Osteocyte (in vitro differentiated cells): ENCODE data around the gene CDH13. TPM values are rescaled to one million over a fixed set of nuclear protein-coding genes. Genes with fewer than 3 reads are reported as not detected.

ENCODE experiments used
- DNase-seq: peaks from one replicate; pipeline ENCODE4 v3.0.0; 2021; ENCODE audit warnings: mixed read lengths; ENCODE audit not compliant: unreplicated experiment; ENCODE audit errors: extremely low spot score
- H3K27ac Mint-ChIP-seq: one replicate; pipeline ENCODE4 v1.8.0; 2021; ENCODE audit warnings: mild to moderate bottlenecking, mixed read lengths; ENCODE audit not compliant: unreplicated experiment
- H3K27me3 Mint-ChIP-seq: one replicate; pipeline ENCODE4 v1.8.0; 2021; ENCODE audit warnings: mixed read lengths; ENCODE audit not compliant: unreplicated experiment
- H3K36me3 Mint-ChIP-seq: one replicate; pipeline ENCODE4 v1.8.0; 2021; ENCODE audit warnings: mixed read lengths; ENCODE audit not compliant: unreplicated experiment
- H3K4me1 Mint-ChIP-seq: one replicate; pipeline ENCODE4 v1.8.0; 2021; ENCODE audit warnings: mixed read lengths; ENCODE audit not compliant: unreplicated experiment
- H3K4me3 Mint-ChIP-seq: one replicate; pipeline ENCODE4 v1.8.0; 2021; ENCODE audit warnings: mild to moderate bottlenecking, moderate library complexity, mixed read lengths; ENCODE audit not compliant: unreplicated experiment
- H3K9me3 Mint-ChIP-seq: one replicate; pipeline ENCODE4 v1.8.0; 2021; ENCODE audit warnings: mixed read lengths; ENCODE audit not compliant: unreplicated experiment
- total RNA-seq: library from RNA; stranded (reverse); gene quantifications from 2 replicates; pipeline ENCODE4 v1.2.1, GENCODE V29; 2021
- TF ChIP-seq, protein P1 (sequence below): fragments of 200-600 bp; sonication (generic); IDR thresholded peaks from 2 replicates; pipeline ENCODE4 v1.5.0; 2021; ENCODE audit warnings: antibody characterized with exemption, mild to moderate bottlenecking, moderate library complexity

CDH13 gene
- total RNA-seq, 1 donor from 2014 or later = 27.0 TPM

DNA sequence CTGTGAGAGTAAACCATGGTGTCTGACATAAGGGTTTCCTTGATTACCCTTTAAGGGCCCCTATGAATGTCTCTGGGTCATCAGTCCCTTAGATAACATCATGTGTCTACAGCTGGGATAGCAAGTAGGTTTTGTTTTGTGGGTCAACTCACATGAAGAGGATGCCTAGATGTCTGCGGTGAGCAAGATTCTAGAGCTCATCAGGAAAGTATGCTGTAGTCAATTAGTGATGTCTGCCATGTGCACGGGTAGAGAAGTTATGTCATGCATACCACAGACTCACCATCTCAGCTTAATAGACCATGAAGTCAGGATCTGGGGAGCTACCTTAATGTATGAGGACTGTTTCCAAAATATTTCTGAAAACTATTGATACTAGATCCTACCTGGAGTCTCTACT, 57.5 kb downstream of the CDH13 start:
- Mint-ChIP-seq H3K9me3 (peaks cover 4% of the 10 kb centered on the region), H3K27ac (no peak overlapping the region), H3K4me3 (no peak overlapping the region), H3K4me1 (no peaks in the 10 kb centered on the region), H3K36me3 (no peaks in the 10 kb centered on the region), H3K27me3 (no peaks in the 10 kb centered on the region)
- TF ChIP-seq, protein P1, sequence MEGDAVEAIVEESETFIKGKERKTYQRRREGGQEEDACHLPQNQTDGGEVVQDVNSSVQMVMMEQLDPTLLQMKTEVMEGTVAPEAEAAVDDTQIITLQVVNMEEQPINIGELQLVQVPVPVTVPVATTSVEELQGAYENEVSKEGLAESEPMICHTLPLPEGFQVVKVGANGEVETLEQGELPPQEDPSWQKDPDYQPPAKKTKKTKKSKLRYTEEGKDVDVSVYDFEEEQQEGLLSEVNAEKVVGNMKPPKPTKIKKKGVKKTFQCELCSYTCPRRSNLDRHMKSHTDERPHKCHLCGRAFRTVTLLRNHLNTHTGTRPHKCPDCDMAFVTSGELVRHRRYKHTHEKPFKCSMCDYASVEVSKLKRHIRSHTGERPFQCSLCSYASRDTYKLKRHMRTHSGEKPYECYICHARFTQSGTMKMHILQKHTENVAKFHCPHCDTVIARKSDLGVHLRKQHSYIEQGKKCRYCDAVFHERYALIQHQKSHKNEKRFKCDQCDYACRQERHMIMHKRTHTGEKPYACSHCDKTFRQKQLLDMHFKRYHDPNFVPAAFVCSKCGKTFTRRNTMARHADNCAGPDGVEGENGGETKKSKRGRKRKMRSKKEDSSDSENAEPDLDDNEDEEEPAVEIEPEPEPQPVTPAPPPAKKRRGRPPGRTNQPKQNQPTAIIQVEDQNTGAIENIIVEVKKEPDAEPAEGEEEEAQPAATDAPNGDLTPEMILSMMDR = no peak
- no peak for DNase-seq

DNA sequence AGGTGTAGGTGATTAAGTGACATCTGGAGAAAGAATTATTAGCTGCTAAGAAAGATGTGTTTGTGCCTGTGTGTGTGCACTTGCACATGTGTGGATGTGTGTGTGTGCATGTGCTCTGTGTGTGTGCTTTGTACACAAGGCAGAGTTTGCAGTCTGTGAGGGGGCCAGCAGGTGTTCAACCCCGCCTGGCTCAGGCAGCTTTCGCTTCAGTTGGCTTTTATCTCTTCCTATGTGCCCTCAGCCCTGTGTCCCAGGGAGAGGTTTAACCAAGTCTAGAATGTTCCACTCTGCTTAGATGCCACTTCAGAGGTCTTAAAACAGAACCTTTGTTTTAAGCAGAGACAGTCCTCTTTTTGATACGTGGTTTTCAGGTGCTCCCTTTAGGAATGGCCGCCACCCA, 58.8 kb downstream of the CDH13 start:
- H3K27ac Mint-ChIP-seq = no peak overlapping the region
- no peaks in the 10 kb centered on the region for H3K4me1 Mint-ChIP-seq
- H3K36me3 Mint-ChIP-seq = no peaks in the 10 kb centered on the region
- peaks cover 4% of the 10 kb centered on the region for H3K9me3 Mint-ChIP-seq
- no peaks in the 10 kb centered on the region for H3K27me3 Mint-ChIP-seq
- TF ChIP-seq, protein P1 = no peak
- no peak overlapping the region for H3K4me3 Mint-ChIP-seq
- no peak for DNase-seq

DNA sequence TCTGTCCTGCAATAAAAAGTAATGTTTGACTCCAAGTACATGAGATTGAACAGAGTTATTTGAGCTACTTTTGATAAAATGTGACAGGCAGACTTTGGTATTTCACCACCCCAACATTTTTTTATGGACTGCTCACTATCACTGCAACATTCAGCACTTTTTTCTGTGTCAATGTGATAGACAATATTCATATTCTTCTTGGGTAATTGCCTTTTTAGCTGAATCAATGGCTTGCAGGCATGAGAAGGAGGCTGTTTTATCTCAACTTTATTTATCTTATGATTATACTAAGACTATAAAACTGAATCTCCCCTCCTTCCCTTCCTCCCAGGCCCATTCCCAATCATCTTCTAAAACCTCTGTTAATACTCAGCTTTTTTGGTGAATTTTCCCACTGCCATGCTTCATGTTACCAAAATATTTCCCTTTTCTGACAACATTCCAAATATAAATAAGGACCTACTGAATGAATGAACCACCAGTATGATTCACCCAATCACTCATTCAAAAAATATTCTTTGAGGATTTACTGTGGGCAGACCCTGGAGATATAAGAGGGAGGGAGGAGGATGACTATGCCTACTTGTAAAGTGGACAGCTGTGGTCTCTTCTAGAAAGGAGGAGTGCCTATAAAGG, 67.6 kb downstream of the CDH13 start:
- peaks cover 17% of the 10 kb centered on the region for H3K4me1 Mint-ChIP-seq
- no peak overlapping the region for H3K4me3 Mint-ChIP-seq
- TF ChIP-seq, protein P1 = no peak
- no peak overlapping the region for H3K27ac Mint-ChIP-seq
- H3K36me3 Mint-ChIP-seq = no peaks in the 10 kb centered on the region
- no peaks in the 10 kb centered on the region for H3K9me3 Mint-ChIP-seq
- no peaks in the 10 kb centered on the region for H3K27me3 Mint-ChIP-seq
- no peak for DNase-seq

DNA sequence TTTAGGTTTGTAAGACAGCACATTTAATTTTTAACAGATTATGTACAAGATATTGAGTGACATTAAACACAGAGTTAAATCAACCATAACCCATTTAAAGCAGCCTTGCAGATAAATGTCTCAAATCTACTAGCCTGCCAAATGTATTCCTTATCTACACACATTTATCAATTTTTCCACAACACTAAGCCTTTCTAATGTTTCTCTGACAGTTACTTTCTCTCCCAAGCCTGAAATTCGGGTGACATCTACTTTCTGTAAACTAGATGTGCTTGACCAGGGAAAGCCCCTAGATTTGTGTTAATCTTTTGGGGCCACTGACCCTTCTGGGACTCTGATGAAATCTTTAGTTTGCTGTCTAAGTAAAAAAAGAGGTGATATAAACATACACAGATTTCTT, 69.0 kb downstream of the CDH13 start:
- DNase-seq = no peak
- no peak overlapping the region for H3K4me3 Mint-ChIP-seq
- TF ChIP-seq, protein P1 = no peak
- no peak overlapping the region for H3K27ac Mint-ChIP-seq
- H3K9me3 Mint-ChIP-seq = no peaks in the 10 kb centered on the region
- H3K4me1 Mint-ChIP-seq = peaks cover 31% of the 10 kb centered on the region
- no peaks in the 10 kb centered on the region for H3K36me3 Mint-ChIP-seq
- no peaks in the 10 kb centered on the region for H3K27me3 Mint-ChIP-seq

DNA sequence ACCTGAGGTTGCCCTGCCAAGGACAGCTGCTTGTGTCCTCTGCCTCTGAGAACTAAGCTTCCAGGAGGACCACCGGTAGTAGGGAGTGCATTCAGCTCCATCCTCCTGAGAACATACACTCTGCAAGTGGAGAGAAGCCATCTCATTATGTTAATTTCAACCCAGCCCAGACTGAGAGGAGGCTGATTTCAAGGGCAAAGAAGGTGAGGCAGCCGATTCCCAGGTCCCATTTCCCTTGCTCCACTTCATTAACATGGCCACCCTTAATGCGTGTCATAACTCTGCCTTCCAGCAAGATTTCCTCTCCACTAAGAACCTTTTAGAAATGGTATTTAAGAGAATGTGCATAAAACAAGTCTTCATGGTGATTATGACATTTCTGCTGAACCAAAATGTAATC, 72.5 kb downstream of the CDH13 start:
- TF ChIP-seq, protein P1 = no peak
- Mint-ChIP-seq H3K36me3 (no peaks in the 10 kb centered on the region), H3K27me3 (no peaks in the 10 kb centered on the region), H3K4me3 (no peak overlapping the region), H3K4me1 (peaks cover 40% of the 10 kb centered on the region), H3K27ac (peak overlapping the region; percentile 93), H3K9me3 (no peaks in the 10 kb centered on the region)
- DNase-seq = no peak
